Duodenal mucosa (tissue), 2 donors: Measurements from ENCODE around the gene MCCC2.
"Not testable (repeated sequence)": the region's sequence is repeated elsewhere in the genome, so short reads cannot be mapped to it uniquely, and the experiment has no call there.

Experiments
- H3K27ac ChIP-seq: one replicate; pipeline ENCODE4 v1.7.0; 2013; ENCODE audit warnings: low read depth, low read length
- H3K27me3 ChIP-seq, 2 donors: one replicate each; pipeline ENCODE4 v1.7.0; 2013; ENCODE audit warnings: low read length in 2 of 2, control low read depth in 1 of 2; ENCODE audit not compliant: insufficient read depth in 2 of 2, control insufficient read depth in 1 of 2
- H3K36me3 ChIP-seq, 2 donors: one replicate each; pipeline ENCODE4 v1.7.0; 2013; ENCODE audit warnings: low read length in 2 of 2, control low read depth in 1 of 2; ENCODE audit not compliant: insufficient read depth in 2 of 2, control insufficient read depth in 1 of 2
- H3K4me1 ChIP-seq, 2 donors: one replicate each; pipeline ENCODE4 v1.7.0; 2013; ENCODE audit warnings: low read length in 2 of 2, control low read depth in 1 of 2; ENCODE audit not compliant: insufficient read depth in 2 of 2, control insufficient read depth in 1 of 2
- H3K4me3 ChIP-seq, 2 donors: one replicate each; pipeline ENCODE4 v1.7.0; 2013; ENCODE audit warnings: low read length in 2 of 2, low read depth in 1 of 2
- H3K9ac ChIP-seq, 2 donors: one replicate each; pipeline ENCODE4 v1.7.0; 2013; ENCODE audit warnings: low read length in 2 of 2, low read depth in 1 of 2
- H3K9me3 ChIP-seq, 2 donors: one replicate each; pipeline ENCODE4 v1.7.0; 2013; ENCODE audit warnings: low read length in 2 of 2, control low read depth in 1 of 2; ENCODE audit not compliant: control insufficient read depth in 1 of 2

MCCC2 gene

GRCh38 chr5:71631070-71631469 lies 43.9 kb downstream of the MCCC2 start:
- Histone ChIP-seq H3K27me3 (no peaks in the 10 kb centered on the region), H3K4me3 (no peak overlapping the region), H3K9ac (no peak overlapping the region), H3K27ac (no peak overlapping the region), H3K36me3 (peaks cover 20 to 41% of the 10 kb centered on the region in 2 donors), H3K4me1 (no peaks in the 10 kb centered on the region), H3K9me3 (no peaks in the 10 kb centered on the region)

- H3K27ac ChIP-seq, result no peak overlapping the region
- no peak overlapping the region for H3K4me3 ChIP-seq
- H3K27me3 ChIP-seq, result no peaks in the 10 kb centered on the region
- H3K36me3 ChIP-seq, result peaks cover 20 to 35% of the 10 kb centered on the region in 2 donors
- H3K9me3 ChIP-seq, result no peaks in the 10 kb centered on the region
- no peak overlapping the region for H3K9ac ChIP-seq
- H3K4me1 ChIP-seq, result no peaks in the 10 kb centered on the region
Observed at GRCh38 chr5:71632168-71632567, 45.0 kb downstream of the MCCC2 start.

DNA sequence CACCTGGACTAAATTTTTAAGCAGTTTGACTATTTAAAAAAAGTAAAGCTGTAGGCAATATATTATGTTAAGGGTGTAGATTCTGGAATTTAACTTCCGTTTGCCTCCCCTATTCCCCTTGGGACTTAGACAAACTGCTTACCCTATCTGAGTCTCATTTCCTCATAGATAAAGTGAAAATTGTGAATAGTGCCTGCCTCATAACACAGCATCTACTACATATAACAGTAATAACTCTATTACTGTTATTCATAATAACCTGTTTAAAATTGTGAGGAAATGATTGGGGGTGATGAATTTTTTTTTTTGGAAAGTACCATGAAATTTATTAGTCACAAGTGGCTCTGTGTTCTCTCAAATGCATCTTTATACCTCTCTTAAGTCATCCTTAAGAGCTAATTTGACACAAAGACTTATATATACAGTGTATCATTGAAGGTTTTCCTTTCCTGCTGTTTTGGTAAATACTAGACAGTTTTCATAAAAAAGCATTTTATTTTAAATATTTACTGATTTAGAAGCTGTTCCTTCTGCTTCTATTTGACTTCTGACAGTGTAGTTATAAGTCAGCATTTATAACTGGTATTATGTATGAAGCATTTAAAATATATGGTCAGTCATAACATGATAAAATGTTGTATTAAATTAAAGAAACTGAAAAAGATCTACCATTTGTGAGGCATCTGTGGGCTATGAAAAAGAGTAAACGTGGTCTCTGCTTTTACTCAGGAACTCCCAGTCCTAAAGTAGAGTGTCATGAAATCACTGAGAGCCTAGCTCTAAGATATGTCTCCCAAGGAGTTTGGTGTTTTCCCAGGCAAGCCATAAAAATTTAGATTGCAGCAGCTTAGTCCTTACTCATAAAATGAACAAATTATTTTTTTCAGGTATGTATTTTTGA lies 46.4 kb downstream of the MCCC2 start:
- no peak overlapping the region for H3K4me3 ChIP-seq
- H3K4me1 ChIP-seq, result no peaks in the 10 kb centered on the region
- H3K36me3 ChIP-seq, result peaks cover 20 to 43% of the 10 kb centered on the region in 2 donors
- H3K27me3 ChIP-seq, result no peaks in the 10 kb centered on the region
- no peak overlapping the region for H3K9ac ChIP-seq
- H3K9me3 ChIP-seq, result no peaks in the 10 kb centered on the region
- H3K27ac ChIP-seq, result no peak overlapping the region

DNA sequence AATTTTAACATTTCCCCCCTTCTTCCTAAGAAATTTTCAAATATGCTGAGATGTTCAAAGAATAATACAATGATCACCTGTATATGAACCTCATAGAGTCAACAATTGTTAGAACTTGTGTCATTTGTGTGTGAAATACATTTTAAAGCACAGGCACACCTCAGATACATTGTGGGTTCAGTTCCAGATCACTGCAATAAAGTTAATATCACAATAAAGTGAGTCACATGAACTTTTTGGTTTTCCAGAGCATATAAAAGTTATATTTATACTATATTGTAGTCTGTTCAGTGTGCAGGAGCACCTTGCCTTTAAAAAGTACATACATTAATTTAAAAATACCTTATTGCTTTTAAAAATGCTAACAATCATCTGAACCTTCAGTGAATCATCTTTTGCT lies 50.0 kb downstream of the MCCC2 start:
- Histone ChIP-seq H3K4me1 (no peaks in the 10 kb centered on the region), H3K9me3 (no peaks in the 10 kb centered on the region), H3K4me3 (no peak overlapping the region), H3K27ac (no peak overlapping the region), H3K27me3 (no peaks in the 10 kb centered on the region), H3K9ac (no peak overlapping the region), H3K36me3 (peaks cover 20 to 54% of the 10 kb centered on the region in 2 donors)

GRCh38 chr5:71640408-71640807 lies 53.3 kb downstream of the MCCC2 start:
- Histone ChIP-seq H3K4me1 (no peaks in the 10 kb centered on the region), H3K27ac (no peak overlapping the region), H3K27me3 (no peaks in the 10 kb centered on the region), H3K9ac (no peak overlapping the region), H3K9me3 (no peaks in the 10 kb centered on the region), H3K4me3 (no peak overlapping the region), H3K36me3 (peaks cover 6 to 40% of the 10 kb centered on the region in 2 donors)

GRCh38 chr5:71645030-71645429 lies 57.9 kb downstream of the MCCC2 start:
- Histone ChIP-seq H3K27ac (no peak overlapping the region), H3K4me1 (no peaks in the 10 kb centered on the region), H3K9ac (no peak overlapping the region), H3K36me3 (peaks cover 27 to 58% of the 10 kb centered on the region in 2 donors), H3K27me3 (no peaks in the 10 kb centered on the region), H3K4me3 (no peak overlapping the region), H3K9me3 (no peaks in the 10 kb centered on the region)

GRCh38 chr5:71650940-71651339 lies 63.8 kb downstream of the MCCC2 start:
- H3K9me3 ChIP-seq, H3K9ac ChIP-seq, H3K27ac ChIP-seq, H3K4me3 ChIP-seq, H3K27me3 ChIP-seq, H3K4me1 ChIP-seq: not testable (repeated sequence)
- peaks cover 38 to 68% of the 10 kb centered on the region in 2 donors for H3K36me3 ChIP-seq

DNA sequence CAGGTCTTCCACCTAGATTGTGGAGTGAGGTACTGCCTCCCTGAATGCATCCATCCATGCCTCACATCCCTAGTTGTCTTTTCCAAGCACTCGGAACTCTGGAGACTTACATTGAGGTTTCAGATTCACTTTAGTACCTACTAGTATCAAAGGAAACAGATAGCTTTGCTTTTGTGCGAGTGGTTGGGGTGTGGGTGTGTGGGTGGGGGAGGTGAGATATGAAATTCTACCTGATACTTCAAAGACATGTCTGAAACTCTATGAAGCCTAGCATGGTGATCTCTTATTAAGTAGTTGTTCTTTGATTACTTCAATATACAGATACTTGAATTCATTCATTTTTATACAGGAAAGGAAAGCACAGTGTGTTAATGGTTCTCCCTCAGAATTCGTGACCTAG lies 64.4 kb downstream of the MCCC2 start:
- Histone ChIP-seq H3K4me3 (no peak overlapping the region), H3K36me3 (peaks cover 36 to 69% of the 10 kb centered on the region in 2 donors)

GRCh38 chr5:71652349-71652748 lies 65.2 kb downstream of the MCCC2 start:
- Histone ChIP-seq H3K27ac (no peak overlapping the region), H3K4me3 (no peak overlapping the region), H3K4me1 (no peaks in the 10 kb centered on the region), H3K27me3 (no peaks in the 10 kb centered on the region), H3K9me3 (no peaks in the 10 kb centered on the region), H3K36me3 (peaks cover 33 to 65% of the 10 kb centered on the region in 2 donors), H3K9ac (no peak overlapping the region)

More for the DNA sequence above, 64.4 kb downstream of the MCCC2 start:
- H3K9me3 ChIP-seq, result no peaks in the 10 kb centered on the region
- H3K27ac ChIP-seq, result no peak overlapping the region
- H3K27me3 ChIP-seq, result no peaks in the 10 kb centered on the region
- H3K9ac ChIP-seq, result no peak overlapping the region
- H3K4me1 ChIP-seq, result no peaks in the 10 kb centered on the region

DNA sequence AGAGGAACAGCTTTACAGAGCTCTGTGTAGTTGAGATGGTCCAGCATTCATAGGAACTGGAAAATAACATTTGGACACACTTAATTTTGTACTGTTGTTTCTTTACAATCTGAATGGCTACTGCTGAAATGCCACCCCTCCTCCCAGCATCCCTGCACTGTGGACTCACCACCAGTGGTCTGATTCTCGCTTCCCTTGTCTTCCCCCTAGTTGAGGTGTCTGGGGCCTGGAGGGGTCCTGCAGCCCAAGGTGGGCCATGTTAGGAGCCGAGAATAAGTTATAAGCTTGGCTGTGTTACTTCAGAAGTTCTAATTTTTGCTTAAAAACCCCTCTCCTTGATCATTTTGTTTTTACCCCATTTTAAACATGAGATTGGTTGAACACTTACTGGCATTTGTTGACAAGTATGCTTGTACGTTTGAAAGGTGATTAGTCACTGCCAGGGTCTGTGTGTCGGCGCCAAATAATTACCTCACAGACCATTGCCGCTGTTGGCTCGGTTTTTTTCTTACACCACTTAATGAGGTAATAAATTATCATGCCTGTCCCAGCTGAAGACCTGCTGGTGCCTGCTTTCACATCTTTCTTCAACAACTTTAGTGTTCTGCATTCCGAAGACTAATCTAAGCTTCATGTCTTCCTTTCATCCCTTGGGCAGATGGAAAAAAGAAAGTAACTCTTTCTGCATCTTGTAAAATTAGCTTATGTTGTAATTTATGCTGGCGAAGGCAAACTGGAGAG lies 65.8 kb downstream of the MCCC2 start:
- Histone ChIP-seq H3K9ac (no peak overlapping the region), H3K9me3 (no peaks in the 10 kb centered on the region), H3K4me3 (no peak overlapping the region), H3K4me1 (no peaks in the 10 kb centered on the region), H3K27ac (no peak overlapping the region), H3K36me3 (peaks cover 36 to 67% of the 10 kb centered on the region in 2 donors), H3K27me3 (no peaks in the 10 kb centered on the region)
